Cardiac fibroblast (primary cell): Measurements from ENCODE around the gene FIS1.

ENCODE experiments used
- DNase-seq, 2 donors: peaks; one replicate each; pipeline versions ENCODE4 v3.0.0 to v3.0.0-alpha.2; 2010; ENCODE audit warnings: low read depth in 2 of 2
- H3K4me3 ChIP-seq, 2 donors: replicated peaks in 1 of 2; 1 replicate in 1 of 2; 2 replicates in 1 of 2; pipeline ENCODE4 v1.5.1; 2011; ENCODE audit warnings: low read depth in 2 of 2, low read length in 2 of 2, mild to moderate bottlenecking in 2 of 2, moderate library complexity in 1 of 2
- TF ChIP-seq, protein P1 (sequence below): IDR thresholded peaks from one replicate; pipeline ENCODE4 v1.5.1; 2011; ENCODE audit warnings: low read depth, mild to moderate bottlenecking, low read length, inconsistent platforms

Gene FIS1

DNA sequence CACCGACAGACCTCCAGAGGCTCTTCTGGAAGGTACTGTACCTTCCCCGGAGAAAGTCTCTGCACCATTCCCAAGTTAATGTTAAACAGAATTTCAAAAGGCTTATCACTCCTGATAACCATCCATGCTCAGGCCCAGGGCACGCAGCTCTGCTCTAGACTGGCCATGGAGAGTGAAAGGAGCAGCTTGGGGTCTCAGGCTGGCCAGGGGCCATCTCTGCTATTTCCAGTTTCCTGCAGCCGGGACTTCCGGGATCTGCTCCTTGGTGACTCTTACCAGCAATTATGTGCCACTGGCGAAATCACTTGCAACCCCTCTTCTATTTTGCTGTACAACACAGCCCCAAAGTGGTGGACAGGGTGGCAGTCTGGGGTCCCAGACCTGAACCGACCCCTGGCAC lies 13.2 kb downstream of the FIS1 start:
- peak in 1 of 2 donors; percentile 20 for DNase-seq
- H3K4me3 ChIP-seq = no peak overlapping the region
- TF ChIP-seq, protein P1, sequence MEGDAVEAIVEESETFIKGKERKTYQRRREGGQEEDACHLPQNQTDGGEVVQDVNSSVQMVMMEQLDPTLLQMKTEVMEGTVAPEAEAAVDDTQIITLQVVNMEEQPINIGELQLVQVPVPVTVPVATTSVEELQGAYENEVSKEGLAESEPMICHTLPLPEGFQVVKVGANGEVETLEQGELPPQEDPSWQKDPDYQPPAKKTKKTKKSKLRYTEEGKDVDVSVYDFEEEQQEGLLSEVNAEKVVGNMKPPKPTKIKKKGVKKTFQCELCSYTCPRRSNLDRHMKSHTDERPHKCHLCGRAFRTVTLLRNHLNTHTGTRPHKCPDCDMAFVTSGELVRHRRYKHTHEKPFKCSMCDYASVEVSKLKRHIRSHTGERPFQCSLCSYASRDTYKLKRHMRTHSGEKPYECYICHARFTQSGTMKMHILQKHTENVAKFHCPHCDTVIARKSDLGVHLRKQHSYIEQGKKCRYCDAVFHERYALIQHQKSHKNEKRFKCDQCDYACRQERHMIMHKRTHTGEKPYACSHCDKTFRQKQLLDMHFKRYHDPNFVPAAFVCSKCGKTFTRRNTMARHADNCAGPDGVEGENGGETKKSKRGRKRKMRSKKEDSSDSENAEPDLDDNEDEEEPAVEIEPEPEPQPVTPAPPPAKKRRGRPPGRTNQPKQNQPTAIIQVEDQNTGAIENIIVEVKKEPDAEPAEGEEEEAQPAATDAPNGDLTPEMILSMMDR = no peak

DNA sequence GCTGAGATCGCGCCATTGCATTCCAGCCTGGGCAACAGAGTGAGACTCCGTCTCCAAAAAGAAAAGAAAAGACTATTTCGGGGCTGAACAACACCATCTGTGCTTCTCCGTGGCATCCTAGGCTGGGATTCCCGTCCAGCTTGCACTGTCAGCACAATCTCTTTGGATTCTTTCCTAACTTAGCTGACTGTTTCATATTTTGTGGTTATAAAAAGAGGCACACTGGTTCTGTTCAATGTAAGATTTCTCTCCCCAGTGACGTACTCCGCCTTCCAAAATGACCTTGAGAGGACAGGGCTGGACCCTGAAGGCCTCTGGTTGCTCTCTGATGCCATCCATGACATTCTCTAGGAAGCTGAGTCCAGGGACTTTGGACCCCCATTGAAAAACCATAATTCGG lies 18.2 kb downstream of the FIS1 start:
- no peak for DNase-seq
- H3K4me3 ChIP-seq = no peak overlapping the region
- TF ChIP-seq, protein P1 = no peak

DNA sequence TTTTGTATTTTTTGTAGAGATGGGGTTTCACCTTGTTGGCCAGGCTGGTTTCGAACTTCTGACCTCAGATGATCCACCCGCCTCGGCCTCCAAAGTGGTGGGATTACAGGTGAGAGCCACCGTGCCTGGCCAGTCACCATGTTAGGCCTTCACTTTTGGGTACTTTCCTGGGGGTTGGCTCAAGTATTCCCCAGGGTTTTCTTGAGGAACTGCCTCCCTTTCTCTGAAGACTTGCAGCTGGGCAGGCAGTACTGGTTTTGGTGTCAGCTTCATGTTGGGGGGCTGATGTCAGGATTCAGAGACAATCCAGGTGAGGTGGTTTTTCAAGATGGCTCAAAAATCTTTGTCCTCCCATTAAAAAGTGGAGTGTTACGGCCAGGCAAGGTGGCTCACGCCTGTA lies 19.2 kb downstream of the FIS1 start:
- no peak overlapping the region for H3K4me3 ChIP-seq
- TF ChIP-seq, protein P1 = no peak
- no peak for DNase-seq

DNA sequence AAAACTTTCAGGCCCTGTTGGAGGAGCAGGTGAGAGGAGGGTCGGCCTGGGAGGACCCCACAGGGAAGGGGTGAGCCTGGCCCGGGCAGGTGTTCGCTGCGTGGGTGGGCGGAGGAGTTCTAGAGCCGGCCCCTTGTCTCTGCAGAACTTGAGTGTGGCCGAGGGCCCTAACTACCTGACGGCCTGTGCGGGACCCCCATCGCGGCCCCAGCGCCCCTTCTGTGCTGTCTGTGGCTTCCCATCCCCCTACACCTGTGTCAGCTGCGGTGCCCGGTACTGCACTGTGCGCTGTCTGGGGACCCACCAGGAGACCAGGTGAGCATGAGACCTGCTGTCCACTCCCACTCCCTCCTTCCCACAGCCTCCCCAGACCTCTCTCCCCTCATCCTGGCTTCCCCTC lies 21.4 kb downstream of the FIS1 start:
- no peak overlapping the region for H3K4me3 ChIP-seq
- no peak for DNase-seq
- TF ChIP-seq, protein P1 = no peak

DNA sequence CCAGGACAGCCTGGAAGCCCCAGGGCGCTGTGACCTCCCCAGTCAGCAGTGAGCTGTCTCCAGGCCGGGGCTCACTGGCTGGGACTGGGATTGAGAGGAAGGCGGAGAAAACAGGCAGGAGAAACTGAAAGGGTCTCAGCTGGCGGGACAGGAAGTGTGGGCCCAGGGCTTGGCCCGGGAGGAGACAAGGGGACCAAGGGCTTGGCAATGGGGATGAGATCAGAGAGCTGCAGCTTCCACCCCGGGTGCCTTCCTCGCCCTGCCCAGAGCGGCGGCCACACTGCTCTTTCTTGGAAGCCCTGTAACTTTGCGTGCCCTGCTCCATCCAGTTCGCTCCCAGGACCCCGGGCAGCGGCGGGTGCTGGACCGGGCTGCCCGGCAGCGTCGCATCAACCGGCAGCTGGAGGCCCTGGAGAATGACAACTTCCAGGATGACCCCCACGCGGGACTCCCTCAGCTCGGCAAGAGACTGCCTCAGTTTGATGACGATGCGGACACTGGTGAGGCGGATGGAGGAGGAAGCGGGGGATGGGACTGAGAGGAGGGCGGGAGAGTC lies 22.5 kb downstream of the FIS1 start:
- TF ChIP-seq, protein P1 = no peak
- no peak for DNase-seq
- H3K4me3 ChIP-seq = no peak overlapping the region

DNA sequence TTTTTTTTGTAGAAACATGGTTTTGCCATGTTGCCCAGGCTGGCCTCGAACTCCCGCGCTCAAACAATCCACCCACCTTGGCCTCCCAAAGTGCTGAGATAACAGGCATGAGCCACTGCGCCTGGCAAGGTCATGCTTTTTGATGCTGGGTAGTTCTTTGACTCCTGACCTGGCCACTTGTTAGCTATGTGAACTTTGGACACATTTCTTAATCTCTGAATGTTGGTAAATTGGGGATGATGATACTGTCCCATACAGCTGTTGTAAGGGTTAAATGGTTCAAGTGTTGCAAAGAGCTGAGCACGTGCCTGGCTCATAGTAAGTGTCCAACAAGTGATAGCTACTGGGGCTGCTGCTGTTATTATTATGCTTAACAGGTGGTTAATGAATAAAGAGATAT lies 24.6 kb downstream of the FIS1 start:
- TF ChIP-seq, protein P1 = no peak
- H3K4me3 ChIP-seq = no peak overlapping the region
- DNase-seq = no peak
